Left lung (tissue), 10 donors: ENCODE data around the gene DNAH10. TPM values are rescaled to one million over a fixed set of nuclear protein-coding genes. Genes with fewer than 3 reads are reported as not detected.
"Not testable (repeated sequence)": the region's sequence is repeated elsewhere in the genome, so short reads cannot be mapped to it uniquely, and the experiment has no call there.

ENCODE experiments used
- ATAC-seq: fragments of 200-7000 bp; cut with Tn5 transposase; one replicate; pipeline ENCODE4 v1.9.1; 2020; ENCODE audit warnings: moderate library complexity
- DNase-seq, 4 donors: peaks; one replicate each; pipeline ENCODE4 v3.0.0-alpha.2; 2013 to 2020
- H3K27ac ChIP-seq, 2 donors: fragments of 200-600 bp; sonication (generic) in 1 of 2; one replicate each; pipeline versions ENCODE4 v1.5.0 to v1.8.0; 2020 to 2021
- H3K27me3 ChIP-seq, 2 donors: fragments of 200-600 bp; sonication (generic) in 1 of 2; one replicate each; pipeline versions ENCODE4 v1.5.0 to v1.8.0; 2020 to 2021
- H3K36me3 ChIP-seq, 2 donors: fragments of 200-600 bp; sonication (generic) in 1 of 2; one replicate each; pipeline versions ENCODE4 v1.5.0 to v1.8.0; 2020 to 2021
- H3K4me1 ChIP-seq, 2 donors: fragments of 200-600 bp; one replicate each; pipeline ENCODE4 v1.8.0; 2021
- H3K4me3 ChIP-seq, 2 donors: fragments of 200-600 bp; sonication (generic) in 1 of 2; one replicate each; pipeline versions ENCODE4 v1.5.0 to v1.8.0; 2020 to 2021; ENCODE audit warnings: mild to moderate bottlenecking in 1 of 2
- H3K9me3 ChIP-seq, 2 donors: fragments of 200-600 bp; sonication (generic) in 1 of 2; one replicate each; pipeline versions ENCODE4 v1.5.0 to v1.8.0; 2020 to 2021
- intact Hi-C, 2 donors: fragments of 100-400 bp; cut with DNase I; formaldehyde crosslinking; loops; one replicate each; pipeline versions ENCODE4 v1.11.2 to v1.14.2; 2022
- polyA plus RNA-seq, 6 donors: library from polyadenylated mRNA; unstranded; fragments of 120-200 nt; gene quantifications; one replicate each; pipeline ENCODE4 v1.2.1, GENCODE V29; 2013; ENCODE audit not compliant: insufficient read length in 6 of 6
- total RNA-seq, 2 donors: library from RNA; stranded (reverse); fragmentation: NEBNext Ultra II Directional; extraction: Animal tissue kit (Norgen Biotek cat#: 25700); gene quantifications; one replicate each; pipeline ENCODE4 v1.2.1, GENCODE V29; 2021
- TF ChIP-seq, protein P1 (sequence below), 2 donors: fragments of 200-600 bp; sonication (generic) in 1 of 2; IDR thresholded peaks; one replicate each; pipeline versions ENCODE4 v1.5.0 to v1.8.0; 2021; ENCODE audit warnings: antibody characterized with exemption in 2 of 2
- donor health status: DM: no; HTN: yes; CAD: no.
- donor health status: DM: no; HTN: no; CAD: no.

Gene DNAH10
- total and polyA plus RNA-seq, 8 donors = 0.79 to 10.4 (median 6.5) TPM

DNA sequence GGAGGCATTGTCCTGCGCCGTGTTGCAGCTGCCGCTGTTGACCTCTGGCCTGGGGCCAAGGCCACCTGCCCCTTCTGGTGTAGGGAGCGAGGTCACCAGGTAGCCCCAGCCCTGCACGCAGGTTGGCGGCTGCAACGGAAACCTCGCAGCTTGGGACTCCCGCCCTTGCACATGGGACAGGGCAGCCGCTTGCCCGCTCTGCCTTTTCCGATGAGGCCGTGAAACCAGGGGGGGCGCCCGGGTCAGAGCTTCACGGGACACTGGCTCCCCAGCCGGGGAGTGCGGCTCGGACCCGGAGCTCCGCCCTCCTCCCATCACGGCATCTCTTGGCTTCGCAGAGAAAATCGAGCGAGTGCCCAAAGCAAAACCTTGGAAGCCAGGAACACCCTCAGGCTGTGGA, 25.4 kb downstream of the DNAH10 start:
- H3K9me3 ChIP-seq = peaks cover 0 to 4% of the 10 kb centered on the region in 2 donors
- intact Hi-C loops = no loop called here
- no peak overlapping the region for H3K27ac ChIP-seq
- TF ChIP-seq, protein P1, sequence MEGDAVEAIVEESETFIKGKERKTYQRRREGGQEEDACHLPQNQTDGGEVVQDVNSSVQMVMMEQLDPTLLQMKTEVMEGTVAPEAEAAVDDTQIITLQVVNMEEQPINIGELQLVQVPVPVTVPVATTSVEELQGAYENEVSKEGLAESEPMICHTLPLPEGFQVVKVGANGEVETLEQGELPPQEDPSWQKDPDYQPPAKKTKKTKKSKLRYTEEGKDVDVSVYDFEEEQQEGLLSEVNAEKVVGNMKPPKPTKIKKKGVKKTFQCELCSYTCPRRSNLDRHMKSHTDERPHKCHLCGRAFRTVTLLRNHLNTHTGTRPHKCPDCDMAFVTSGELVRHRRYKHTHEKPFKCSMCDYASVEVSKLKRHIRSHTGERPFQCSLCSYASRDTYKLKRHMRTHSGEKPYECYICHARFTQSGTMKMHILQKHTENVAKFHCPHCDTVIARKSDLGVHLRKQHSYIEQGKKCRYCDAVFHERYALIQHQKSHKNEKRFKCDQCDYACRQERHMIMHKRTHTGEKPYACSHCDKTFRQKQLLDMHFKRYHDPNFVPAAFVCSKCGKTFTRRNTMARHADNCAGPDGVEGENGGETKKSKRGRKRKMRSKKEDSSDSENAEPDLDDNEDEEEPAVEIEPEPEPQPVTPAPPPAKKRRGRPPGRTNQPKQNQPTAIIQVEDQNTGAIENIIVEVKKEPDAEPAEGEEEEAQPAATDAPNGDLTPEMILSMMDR (IDR thresholded peaks at IDR 0.05) = no peak
- H3K36me3 ChIP-seq = no peaks in the 10 kb centered on the region
- no peaks in the 10 kb centered on the region for H3K4me1 ChIP-seq
- no peaks in the 10 kb centered on the region for H3K27me3 ChIP-seq
- DNase-seq (no peak), ATAC-seq (no peak)
- H3K4me3 ChIP-seq = no peak overlapping the region

DNA sequence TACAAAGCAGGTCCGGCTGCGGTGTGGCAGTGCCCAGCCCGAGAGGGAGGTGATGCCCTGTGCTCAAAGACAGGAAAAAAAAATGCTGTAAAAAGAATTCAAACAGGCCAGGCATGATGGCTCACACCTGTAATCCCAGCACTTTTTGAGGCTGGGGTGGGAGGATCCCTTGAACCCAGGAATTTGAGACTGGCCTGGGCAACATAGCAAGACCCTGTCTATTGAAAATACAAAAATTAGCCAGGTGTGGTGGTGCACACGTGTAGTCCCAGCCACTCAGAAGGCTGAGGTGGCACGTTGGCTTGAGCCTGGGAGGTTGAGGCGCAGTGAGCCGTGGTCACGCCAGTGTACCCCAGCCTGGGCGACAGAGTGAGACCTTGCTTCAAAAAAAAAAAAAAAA, 26.4 kb downstream of the DNAH10 start:
- DNase-seq = no peak
- no peaks in the 10 kb centered on the region for H3K27me3 ChIP-seq
- H3K4me3 ChIP-seq = no peak overlapping the region
- no peaks in the 10 kb centered on the region for H3K36me3 ChIP-seq
- intact Hi-C loops = no loop called here
- no peak overlapping the region for H3K27ac ChIP-seq
- H3K9me3 ChIP-seq = peaks cover 0 to 4% of the 10 kb centered on the region in 2 donors
- no peak for ATAC-seq
- TF ChIP-seq, protein P1 (IDR thresholded peaks at IDR 0.05) = no peak
- H3K4me1 ChIP-seq = no peaks in the 10 kb centered on the region

DNA sequence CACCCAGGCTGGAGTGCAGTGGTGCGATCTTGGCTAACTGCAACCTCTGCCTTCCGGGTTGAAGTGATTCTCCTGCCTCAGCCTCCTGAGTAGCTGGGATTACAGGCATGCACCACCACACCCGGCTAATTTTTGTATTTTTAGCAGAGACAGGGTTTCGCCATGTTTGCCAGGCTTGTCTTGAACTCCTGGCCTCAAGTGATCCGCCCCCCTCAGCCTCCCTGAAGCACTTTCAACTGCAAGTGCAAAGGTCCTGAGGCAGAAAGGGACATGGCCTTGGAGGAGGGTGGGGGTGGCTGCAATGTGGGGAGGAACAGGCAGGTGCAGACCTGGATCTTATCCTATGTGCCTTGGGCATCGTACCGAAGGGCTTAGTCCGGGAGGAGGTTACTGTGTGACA, 27.3 kb downstream of the DNAH10 start:
- intact Hi-C loops, ATAC-seq, H3K27ac ChIP-seq, H3K4me3 ChIP-seq, H3K4me1 ChIP-seq, H3K27me3 ChIP-seq, H3K36me3 ChIP-seq, DNase-seq, H3K9me3 ChIP-seq: not testable (repeated sequence)

DNA sequence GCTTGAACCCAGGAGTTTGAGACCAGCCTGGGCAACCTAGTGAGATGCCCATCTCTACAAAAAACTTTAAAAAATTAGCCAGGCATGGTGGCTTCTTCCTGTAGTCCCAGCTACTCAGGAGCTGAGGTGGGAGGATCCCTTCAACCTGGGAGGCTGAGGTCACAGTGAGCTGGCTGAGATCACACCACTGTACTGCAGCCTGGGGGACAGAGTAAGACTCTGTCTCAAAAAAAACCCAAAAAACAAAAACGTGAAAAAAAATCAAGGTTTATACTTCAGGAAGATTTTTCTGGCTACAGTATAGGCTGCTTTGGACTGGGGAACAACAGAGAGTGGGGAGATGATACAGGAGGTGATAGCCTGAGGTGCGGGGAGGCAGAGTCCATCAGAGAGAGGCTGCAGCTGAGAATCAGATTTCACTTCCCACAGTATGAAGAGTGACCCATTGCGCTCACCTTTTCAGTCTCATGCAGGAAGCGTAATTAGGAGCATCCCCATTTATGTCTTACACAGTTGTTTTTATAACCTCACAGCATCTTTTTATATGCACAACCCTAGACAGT, 28.9 kb downstream of the DNAH10 start:
- Histone ChIP-seq H3K4me1 (no peaks in the 10 kb centered on the region), H3K36me3 (no peaks in the 10 kb centered on the region), H3K27ac (no peak overlapping the region), H3K9me3 (peaks cover 0 to 4% of the 10 kb centered on the region in 2 donors), H3K4me3 (no peak overlapping the region), H3K27me3 (no peaks in the 10 kb centered on the region)
- TF ChIP-seq, protein P1 (IDR thresholded peaks at IDR 0.05) = no peak
- intact Hi-C loops = no loop called here
- ATAC-seq (no peak), DNase-seq (no peak)

- no peak overlapping the region for H3K27ac ChIP-seq
- ATAC-seq = no peak
- DNase-seq = no peak
- no peak overlapping the region for H3K4me3 ChIP-seq
- intact Hi-C loops = no loop called here
- no peaks in the 10 kb centered on the region for H3K4me1 ChIP-seq
- peaks cover 0 to 4% of the 10 kb centered on the region in 2 donors for H3K9me3 ChIP-seq
- H3K36me3 ChIP-seq = no peaks in the 10 kb centered on the region
- TF ChIP-seq, protein P1 (IDR thresholded peaks at IDR 0.05) = no peak
- no peaks in the 10 kb centered on the region for H3K27me3 ChIP-seq
These were observed 31.9 kb downstream of the DNAH10 start for GRCh38 chr12:123794027-123794426.

DNA sequence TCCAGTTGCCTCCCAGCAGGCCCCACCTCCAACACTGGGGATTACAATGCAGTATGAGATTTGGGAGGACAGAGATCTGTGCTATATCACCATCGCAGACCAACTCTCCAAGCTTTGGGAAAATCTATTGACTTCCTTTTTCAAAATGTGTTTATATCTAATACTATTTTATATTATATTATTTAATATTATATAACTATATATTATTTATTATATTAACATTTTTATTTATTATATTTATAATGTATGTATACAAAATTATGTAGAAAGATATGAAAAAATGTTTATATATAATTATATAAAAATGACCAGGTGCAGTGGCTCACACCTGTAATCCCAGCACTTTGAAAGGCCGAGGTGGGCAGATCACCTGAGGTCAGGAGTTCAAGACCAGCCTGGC, 36.4 kb downstream of the DNAH10 start:
- peaks cover 0 to 4% of the 10 kb centered on the region in 2 donors for H3K27me3 ChIP-seq
- no peaks in the 10 kb centered on the region for H3K9me3 ChIP-seq
- H3K36me3 ChIP-seq = no peaks in the 10 kb centered on the region
- intact Hi-C loops = no loop called here
- no peaks in the 10 kb centered on the region for H3K4me1 ChIP-seq
- TF ChIP-seq, protein P1 (IDR thresholded peaks at IDR 0.05) = no peak
- no peak for ATAC-seq
- no peak overlapping the region for H3K27ac ChIP-seq
- DNase-seq = no peak
- no peak overlapping the region for H3K4me3 ChIP-seq
